Right ventricle myocardium superior (tissue), 1 donor: Measurements from ENCODE around the gene GAB3. TPM values are rescaled to one million over a fixed set of nuclear protein-coding genes. Genes with fewer than 3 reads are reported as not detected.

Experiments used
- ATAC-seq: fragments of 200-7000 bp; cut with Tn5 transposase; one replicate; pipeline ENCODE4 v1.9.1; 2020; ENCODE audit warnings: mild to moderate bottlenecking; ENCODE audit not compliant: poor library complexity
- DNase-seq: peaks from one replicate; pipeline ENCODE4 v3.0.0-alpha.2; 2020
- intact Hi-C: fragments of 100-400 bp; cut with DNase I; formaldehyde crosslinking; loops from one replicate; pipeline ENCODE4 v1.11.2; 2022
- long read RNA-seq: library from polyadenylated mRNA; unstranded; transcript quantifications from one replicate; pipeline ENCODE4 v2.0.0, GENCODE V29; 2021
- total RNA-seq: library from RNA; stranded (reverse); fragmentation: NEBNext Ultra II Directional; extraction: Animal tissue kit (Norgen Biotek cat#: 25700); gene quantifications from one replicate; pipeline ENCODE4 v1.2.1, GENCODE V29; 2021
- donor health status: DM: no; HTN: yes; CAD: no; lungs with severe emphysema.

The GAB3 gene, protein sequence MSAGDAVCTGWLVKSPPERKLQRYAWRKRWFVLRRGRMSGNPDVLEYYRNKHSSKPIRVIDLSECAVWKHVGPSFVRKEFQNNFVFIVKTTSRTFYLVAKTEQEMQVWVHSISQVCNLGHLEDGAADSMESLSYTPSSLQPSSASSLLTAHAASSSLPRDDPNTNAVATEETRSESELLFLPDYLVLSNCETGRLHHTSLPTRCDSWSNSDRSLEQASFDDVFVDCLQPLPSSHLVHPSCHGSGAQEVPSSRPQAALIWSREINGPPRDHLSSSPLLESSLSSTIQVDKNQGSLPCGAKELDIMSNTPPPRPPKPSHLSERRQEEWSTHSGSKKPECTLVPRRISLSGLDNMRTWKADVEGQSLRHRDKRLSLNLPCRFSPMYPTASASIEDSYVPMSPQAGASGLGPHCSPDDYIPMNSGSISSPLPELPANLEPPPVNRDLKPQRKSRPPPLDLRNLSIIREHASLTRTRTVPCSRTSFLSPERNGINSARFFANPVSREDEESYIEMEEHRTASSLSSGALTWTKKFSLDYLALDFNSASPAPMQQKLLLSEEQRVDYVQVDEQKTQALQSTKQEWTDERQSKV
- 11.9 TPM for total RNA-seq
- long read RNA-seq, full-length matches to known transcripts: 10 of 25 reads
- long read RNA-seq, partial matches to known transcripts: 3 of 25 reads
- long read RNA-seq, other reads (novel, unspliced or antisense): 12 of 25 reads

DNA sequence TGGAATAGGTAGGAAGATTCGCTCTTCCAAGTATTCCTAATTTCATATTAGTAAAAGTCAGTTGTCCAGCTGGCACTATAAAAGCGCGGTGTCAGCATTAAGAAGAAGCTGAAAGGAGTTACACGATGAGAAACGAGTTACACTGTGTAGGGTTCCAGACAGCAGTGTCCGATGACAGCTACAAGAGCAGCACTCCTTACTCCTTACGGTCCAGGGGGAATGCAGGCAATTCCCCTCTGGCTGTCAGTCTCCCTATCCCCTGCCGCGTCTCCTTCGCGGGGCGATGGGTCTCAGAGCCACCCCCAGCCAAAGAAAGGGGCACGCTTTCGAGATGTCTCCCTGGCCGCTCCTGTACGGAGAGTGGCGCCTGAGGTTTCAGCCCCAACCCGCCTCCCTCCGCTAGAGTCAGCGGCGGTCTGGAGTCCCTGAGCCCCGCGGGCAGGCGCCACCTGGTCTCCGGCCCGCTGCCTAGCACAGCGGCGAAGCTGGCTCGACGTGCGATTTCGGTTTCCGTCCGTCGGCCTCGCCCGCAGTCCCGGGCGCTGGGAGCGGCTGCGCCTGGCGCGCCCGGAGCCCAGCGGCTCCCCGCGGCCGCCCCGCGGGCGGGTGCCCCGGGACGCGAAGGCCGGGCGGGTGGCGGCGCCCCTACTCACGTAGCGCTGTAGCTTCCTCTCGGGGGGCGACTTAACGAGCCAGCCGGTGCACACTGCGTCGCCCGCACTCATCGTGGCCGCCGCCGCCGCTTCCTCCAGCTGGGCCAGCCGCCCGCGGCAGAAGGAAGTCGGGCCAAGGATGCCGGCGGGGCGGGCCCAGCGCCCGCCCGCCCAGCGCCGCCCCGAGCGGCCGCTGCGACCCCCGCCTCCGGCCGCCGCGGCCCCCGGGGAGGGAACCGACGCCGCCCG is at the start of gene GAB3:
Gene GAB3 (minus strand): TSS at position 777 of the 902 bp plus-strand sequence. CDS start 52 bp downstream, at position 725.
- DNase-seq: peak; percentile 65
- peak; percentile 76 for ATAC-seq
- intact Hi-C loops: no loop called here

DNA sequence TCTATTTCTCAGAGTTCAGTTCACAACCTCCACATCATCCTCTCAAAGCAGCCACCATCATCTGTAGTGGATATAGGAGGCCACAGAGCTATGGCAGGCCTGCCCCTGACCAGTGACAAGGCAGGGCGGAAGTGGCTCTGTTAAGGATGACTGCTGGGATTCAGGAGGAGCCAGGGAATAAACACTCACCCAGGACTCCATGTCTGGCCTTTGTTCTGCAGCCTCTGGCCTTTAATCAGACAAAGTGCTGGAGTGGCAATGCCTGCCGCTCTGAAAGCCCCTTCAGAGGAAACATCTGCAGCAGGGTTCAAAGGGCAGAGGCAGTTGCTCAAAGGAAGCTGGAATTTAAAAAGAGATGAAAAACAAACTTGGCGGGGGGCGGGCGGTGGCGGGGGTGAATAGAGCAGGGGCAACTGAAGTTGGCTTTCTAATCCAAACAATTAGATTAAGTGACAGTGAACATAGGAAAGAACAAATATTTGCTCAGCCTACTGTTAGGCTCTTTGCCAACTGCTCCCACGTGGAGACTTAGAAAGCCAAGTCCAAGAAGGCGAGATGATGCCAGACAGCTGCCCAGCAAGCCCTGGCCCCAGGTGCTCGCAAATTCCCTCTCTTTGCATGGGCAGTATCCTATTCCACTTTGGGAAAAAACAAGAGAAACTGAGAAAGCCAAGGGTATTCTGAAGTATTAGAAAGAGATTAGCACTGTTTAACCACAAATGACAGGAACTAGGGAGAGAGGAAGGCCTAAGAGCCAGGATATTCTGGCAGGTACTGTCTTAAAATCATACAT is 48.9 kb upstream of the GAB3 start:
- intact Hi-C loops: no loop called here
- ATAC-seq (no peak), DNase-seq (no peak)

DNA sequence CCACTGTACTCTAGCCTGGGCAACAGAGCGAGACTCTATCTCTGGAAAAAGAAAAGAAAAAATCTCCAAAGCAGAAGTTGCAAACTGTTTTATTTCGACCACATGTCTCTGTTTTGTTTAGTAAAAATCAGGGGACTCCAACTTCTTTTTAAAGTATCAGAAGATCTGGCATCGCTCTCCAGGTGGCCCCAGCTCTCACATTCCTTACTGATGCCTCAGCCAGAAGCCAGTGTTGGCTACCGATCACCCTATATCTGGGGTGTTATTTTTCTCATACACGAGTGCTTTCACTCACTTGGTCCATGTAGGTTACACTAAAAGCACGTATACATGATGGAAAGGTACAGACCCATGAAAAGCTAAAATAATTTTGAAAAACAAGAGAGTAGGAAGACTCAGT is 46.1 kb upstream of the GAB3 start:
- ATAC-seq: no peak
- DNase-seq: no peak
- intact Hi-C loops: no loop called here

DNA sequence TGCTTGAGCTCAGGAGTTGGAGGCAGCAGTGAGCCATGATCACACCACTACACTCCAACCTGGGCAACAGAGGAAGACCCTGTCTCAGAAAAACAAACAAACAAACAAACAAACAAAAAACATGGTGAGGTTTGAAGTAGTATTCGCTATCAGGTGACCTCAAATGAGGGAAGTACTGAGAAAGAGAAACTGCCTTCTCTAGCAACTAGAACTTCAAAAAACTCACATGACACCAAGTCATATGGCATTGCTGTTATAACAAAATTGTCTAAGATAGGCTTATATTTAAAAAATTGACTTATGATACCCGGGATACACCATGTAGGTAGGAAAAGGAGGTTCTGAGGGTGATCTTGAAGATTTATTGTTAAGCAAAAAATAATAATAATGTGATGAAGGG is 44.1 kb upstream of the GAB3 start:
- DNase-seq (no peak), ATAC-seq (no peak)
- intact Hi-C loops: no loop called here

DNA sequence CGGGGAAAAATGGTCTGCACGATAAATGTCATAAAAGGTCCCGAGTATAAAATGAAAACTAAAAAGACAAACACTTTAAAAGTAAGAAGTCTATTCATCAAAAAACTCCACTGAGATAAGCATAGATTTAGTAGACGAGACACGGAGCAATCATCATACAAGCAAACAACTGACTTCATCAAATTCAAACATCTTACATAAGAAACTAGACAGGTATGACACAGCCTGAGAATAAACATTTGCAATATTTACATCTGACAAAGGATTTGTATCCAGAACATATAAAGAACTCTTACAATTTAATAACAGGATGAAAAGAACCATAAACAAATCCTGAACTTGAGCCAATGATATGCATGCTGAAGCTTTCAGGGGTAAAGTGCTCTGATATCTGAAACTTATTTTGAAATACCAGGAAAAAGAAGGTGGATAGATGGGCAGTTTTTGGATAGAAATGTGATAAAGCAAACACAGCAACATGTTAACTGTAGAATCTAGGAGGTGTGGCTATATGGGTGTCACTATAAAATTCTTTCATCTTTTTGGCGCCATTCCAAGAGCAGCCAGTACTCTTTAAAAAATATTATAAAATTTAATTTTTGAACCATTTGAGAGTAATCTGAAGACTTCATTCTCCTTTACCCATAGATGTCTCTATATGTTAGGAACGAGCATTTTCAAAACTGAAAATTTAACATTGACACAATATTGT is 42.4 kb upstream of the GAB3 start:
- DNase-seq: no peak
- no peak for ATAC-seq
- intact Hi-C loops: no loop called here

DNA sequence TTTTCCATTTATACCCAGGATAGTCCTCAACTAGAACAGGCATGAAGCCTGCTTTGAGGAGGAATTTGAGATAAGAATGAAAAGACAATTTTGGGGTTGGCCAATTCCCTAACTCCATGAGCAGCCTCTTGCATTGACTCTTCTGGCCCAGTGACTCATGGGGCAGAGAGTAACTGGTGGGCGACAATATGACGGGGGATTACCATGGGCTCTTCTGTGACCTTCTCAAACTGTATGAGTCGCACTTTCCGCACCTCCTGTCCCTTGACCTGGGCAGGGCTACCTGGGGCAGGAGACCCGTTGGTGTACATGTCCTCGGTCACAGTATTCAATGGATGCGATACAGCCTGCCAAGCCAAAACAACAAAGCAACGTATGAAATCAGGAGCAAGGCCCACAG is 41.1 kb upstream of the GAB3 start:
- ATAC-seq (no peak), DNase-seq (no peak)
- intact Hi-C loops: no loop called here

DNA sequence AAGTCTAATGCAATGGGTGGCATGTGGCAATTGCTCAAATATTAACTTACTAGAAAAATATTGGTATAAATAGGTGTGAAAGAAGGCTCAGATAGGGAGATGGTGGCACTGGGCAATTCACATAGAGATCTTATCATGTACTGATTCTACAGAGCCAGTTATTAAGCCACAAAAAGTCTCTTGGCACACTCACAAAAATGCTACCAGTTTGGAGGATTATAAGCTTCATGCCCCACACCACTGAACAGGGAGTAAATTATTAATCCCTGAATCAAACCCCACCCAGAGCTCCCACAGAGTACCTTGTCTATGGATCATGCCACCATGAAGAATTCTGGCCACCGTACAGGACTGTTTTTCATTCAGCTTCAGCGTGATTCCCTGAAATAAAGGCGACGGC is 40.6 kb upstream of the GAB3 start:
- DNase-seq: no peak
- intact Hi-C loops: no loop called here
- no peak for ATAC-seq

DNA sequence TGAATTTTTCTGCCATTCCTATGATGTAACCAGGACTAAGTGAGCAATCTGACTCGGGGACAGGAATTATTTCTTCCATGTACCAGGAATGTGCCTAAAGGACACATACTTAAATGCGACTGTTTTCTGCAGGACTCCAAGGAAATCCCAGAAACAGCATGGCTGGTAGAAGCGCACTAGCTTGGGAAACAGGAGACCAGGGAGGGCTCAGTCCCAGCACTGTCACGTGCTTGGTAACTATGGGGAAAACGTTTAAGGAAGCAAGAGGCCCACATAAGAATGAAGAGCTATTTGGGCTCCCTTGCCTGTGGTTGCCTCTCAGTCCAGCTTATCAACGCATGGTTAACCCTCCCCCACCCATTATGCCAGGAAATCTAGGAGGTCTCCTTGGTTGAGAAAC is 34.8 kb upstream of the GAB3 start:
- no peak for ATAC-seq
- intact Hi-C loops: no loop called here
- DNase-seq: no peak

DNA sequence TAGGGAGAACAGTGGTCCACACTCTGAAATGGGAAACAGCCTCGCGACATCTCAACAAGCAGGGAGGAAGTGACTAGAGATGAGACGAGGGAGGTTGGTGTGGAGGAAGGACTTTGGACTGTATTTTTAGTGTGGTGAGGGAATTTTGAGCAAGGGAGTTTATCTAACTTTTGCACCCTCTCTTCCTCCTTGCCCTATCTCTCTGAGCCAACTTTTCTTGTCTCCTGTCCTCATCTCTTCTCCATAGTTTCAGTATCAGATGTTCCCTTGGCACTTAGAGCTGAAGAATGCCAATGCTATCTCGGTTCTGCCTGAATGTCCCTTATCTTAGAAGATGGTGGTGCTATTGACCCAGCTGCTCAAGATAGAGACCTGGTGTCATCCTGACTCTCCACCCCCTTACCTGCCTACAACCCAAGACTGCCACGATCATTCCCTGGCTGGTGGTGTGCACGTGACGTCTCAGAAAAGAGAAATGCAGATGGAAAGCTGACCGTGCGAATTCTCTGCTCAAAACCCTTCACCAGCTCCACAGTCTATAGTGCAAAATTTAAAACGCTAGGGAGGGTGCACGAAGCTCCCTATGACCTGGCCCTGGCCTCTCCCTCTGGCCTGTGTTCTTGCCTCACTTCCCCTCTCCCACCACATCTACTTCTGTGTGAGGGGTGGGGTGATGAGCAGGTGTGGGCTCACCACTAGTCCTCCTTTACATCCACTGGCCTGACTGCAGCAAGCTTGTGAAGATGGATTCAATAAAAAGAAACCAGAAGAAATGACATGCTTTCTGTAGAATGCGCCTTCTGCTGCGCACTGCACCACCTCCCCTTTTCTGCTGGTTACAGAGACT is 33.5 kb upstream of the GAB3 start:
- intact Hi-C loops: no loop called here
- DNase-seq: no peak
- ATAC-seq: no peak

DNA sequence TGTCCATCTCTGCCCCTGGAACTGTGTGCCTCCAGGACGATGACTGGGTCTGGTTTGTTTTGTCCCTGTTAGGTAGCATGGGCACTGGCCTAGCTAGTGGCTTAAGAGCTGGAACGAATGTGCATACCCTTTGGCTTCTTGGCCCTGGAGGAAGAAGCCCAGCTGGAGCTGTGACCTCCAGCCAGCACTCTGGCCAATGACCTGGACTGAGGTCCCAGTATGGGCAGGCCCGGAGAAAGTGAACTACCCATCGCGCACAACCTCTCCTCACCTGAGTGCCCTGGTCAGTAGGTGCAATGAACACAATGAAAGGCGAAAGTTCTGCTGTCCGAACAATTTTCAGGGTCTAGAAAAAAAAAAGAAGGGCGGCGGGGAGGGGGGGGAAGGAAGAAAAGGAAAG is 30.1 kb upstream of the GAB3 start:
- DNase-seq: no peak
- intact Hi-C loops: no loop called here
- no peak for ATAC-seq

DNA sequence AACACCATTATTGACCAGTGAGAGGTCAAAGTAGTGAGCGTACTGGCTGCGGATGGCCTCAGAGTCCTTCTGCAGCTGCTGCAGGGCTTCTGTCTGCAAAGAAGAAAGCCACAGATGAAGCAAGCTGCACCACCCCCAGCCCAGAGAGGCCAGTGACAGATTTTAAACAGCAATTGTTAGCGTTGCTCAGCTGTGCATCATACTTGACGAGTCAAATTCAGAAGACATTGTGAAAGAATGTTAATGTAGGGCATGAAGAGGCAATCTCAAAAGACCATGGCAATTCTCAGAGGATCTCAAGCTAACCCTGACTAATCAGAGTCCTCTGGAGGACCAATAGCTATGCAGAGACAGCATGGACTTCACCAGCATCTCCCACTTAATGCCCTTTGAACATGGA is 28.4 kb upstream of the GAB3 start:
- no peak for DNase-seq
- intact Hi-C loops: no loop called here
- no peak for ATAC-seq

DNA sequence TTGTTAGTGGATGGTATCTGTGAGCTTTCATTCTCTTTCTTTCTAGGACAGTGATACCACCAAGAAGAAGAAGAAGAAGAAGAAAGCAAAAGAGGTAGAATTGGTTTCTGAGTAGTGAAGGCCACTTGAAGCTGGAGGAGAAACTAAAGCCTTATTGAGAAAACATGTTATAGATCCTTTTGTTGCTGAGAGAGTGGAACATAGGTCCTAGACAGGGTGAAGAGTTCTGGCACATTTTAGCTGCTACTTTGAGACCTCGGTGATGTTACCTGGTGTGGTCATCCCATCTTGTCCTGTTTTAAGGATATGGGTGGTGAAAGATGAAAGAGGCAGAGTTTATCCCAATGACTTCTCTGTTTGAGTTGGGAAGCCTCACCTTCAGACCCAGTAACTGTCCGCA is 25.9 kb upstream of the GAB3 start:
- DNase-seq: no peak
- intact Hi-C loops: no loop called here
- ATAC-seq: no peak

DNA sequence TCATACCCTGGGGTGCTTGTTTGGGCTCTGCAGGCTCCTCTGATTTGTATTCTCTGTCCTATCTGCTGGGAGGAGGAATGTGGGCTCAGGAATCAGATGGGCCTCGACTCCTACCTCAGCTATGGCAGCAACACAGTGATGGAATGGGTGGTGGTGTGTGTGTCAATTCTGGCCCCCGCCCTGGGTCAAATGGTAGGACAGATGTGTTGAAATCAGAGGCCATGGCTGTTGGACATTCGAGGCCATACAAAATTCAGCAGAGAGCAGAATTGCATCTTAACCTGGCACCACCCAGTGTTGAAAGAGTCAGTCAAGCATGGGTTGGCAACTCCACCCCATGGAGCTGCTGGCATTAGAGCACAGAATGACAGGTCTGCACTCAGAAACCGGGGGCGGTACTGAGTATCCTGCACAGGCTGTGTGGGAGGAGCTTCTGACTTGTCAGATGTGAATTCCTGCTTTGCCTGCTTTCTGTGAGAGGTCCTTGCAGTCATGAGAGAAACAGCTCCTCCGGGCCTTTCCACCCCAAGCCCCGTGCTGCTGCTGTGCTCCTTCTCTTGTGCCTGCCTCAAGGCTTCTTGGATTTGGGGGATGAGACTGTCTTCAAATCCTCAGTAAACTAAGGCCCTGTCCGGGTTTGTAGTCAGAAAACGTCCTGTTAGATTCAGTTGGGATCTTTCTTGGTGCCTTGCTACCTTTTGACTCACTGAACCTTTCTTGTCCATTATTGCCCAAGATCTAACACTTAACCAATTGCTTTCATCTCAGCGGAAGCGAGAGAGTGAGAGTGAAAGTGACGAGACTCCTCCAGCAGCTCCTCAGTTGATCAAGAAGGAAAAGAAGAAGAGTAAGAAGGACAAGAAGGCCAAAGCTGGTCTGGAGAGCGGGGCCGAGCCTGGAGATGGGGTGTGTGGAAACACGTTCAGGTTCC is 24.8 kb upstream of the GAB3 start:
- peak; percentile 48 for DNase-seq
- peak; percentile 93 for ATAC-seq
- intact Hi-C loops: no loop called here

DNA sequence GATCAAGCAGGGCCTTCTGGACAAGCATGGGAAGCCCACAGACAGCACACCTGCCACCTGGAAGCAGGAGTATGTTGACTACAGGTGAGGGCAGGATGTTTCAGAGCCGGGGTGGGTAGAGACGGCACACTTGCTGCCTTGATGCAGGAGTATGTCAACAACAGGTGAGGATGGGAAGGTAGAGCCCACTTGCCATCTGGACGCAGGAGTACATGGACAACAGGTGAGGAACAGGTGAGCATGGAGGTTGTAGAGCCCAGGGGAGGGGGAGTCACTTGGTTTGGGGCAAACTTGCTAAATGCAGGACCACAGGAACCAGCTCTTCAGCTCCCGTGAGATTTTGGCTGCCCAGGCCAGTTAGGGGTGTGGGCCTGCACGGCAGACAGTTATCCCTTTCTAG is 23.7 kb upstream of the GAB3 start:
- intact Hi-C loops: no loop called here
- ATAC-seq (no peak), DNase-seq (no peak)

DNA sequence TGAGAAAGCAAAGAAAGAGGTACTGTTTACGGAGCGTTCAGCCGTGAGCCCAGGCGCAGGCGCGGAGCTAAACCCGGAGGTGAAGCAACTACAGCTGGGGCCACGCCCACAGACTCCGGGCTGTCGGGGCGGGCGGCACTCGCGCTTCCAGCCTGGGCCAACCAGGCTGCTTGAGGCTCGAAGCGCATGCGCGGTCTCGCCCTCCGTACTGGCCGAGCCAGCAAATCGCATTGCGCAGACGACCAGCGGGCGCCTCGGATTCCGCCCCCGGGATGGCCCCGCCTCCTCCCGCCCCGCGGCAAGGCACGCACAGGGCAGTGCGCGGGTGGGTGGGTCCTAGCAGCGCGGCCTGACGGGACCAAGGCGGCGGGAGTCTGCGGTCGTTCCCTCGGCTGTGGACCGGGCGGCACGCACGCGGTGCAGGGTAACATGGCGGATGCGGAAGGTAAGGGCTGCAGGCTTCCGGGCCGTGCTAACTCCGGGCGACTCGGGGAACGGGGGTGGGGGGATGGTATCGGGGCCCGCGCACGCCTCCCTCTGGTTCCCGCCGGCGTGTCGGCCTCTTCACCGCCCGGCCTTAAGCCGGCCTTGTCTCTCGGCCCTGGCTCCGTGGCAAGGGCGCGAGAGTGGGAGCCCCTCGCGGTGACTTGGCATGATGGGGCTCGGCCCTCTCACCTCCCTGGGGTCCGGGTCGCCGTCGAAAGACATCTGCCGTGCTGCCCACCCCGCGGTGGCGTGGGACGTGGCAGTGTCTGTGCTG is 11.8 kb upstream of the GAB3 start, which contains the start of gene DKC1:
Gene DKC1 (plus strand): TSS at position 328 of the 760 bp plus-strand sequence. CDS start 102 bp downstream, at position 430.
- peak; percentile 98 for ATAC-seq
- peak; percentile 98 for DNase-seq
- intact Hi-C loops: no loop called here
